ENCODE data around the gene KIRREL3.

Gene KIRREL3

GRCh38 chr11:126546191-126546590, 454.4 kb downstream of the KIRREL3 start:
- no peak overlapping the region for H3K9ac ChIP-seq (ENCODE audit: low read depth in 1 of 2, low read length in 2 of 2)
- no peak overlapping the region for H3K4me3 ChIP-seq (ENCODE audit: low read length in 2 of 2)
- peaks cover 6 to 12% of the 10 kb centered on the region in 2 donors for H3K27me3 ChIP-seq (ENCODE audit: control insufficient read depth in 2 of 2, insufficient read depth in 2 of 2, low read length in 2 of 2)
- H3K27ac ChIP-seq (ENCODE audit: low read depth in 2 of 2, low read length in 2 of 2): no peak overlapping the region
- H3K4me1 ChIP-seq (ENCODE audit: control insufficient read depth in 2 of 2, insufficient read depth in 2 of 2, low read length in 2 of 2): no peaks in the 10 kb centered on the region
- no peaks in the 10 kb centered on the region for H3K9me3 ChIP-seq (ENCODE audit: control insufficient read depth in 2 of 2, low read length in 2 of 2)
- no peaks in the 10 kb centered on the region for H3K36me3 ChIP-seq (ENCODE audit: control insufficient read depth in 2 of 2, insufficient read depth in 2 of 2, low read length in 2 of 2)

GRCh38 chr11:126545057-126545555, 455.5 kb downstream of the KIRREL3 start:
- no peak overlapping the region for H3K9ac ChIP-seq (ENCODE audit: low read depth in 1 of 2, low read length in 2 of 2)
- no peaks in the 10 kb centered on the region for H3K36me3 ChIP-seq (ENCODE audit: control insufficient read depth in 2 of 2, insufficient read depth in 2 of 2, low read length in 2 of 2)
- peaks cover 6 to 12% of the 10 kb centered on the region in 2 donors for H3K27me3 ChIP-seq (ENCODE audit: control insufficient read depth in 2 of 2, insufficient read depth in 2 of 2, low read length in 2 of 2)
- H3K9me3 ChIP-seq (ENCODE audit: control insufficient read depth in 2 of 2, low read length in 2 of 2): no peaks in the 10 kb centered on the region
- H3K4me3 ChIP-seq (ENCODE audit: low read length in 2 of 2): no peak overlapping the region
- H3K4me1 ChIP-seq (ENCODE audit: control insufficient read depth in 2 of 2, insufficient read depth in 2 of 2, low read length in 2 of 2): no peaks in the 10 kb centered on the region
- no peak overlapping the region for H3K27ac ChIP-seq (ENCODE audit: low read depth in 2 of 2, low read length in 2 of 2)

GRCh38 chr11:126544108-126545056, 456.2 kb downstream of the KIRREL3 start:
- no peak overlapping the region for H3K27ac ChIP-seq (ENCODE audit: low read depth in 2 of 2, low read length in 2 of 2)
- peaks cover 6 to 12% of the 10 kb centered on the region in 2 donors for H3K27me3 ChIP-seq (ENCODE audit: control insufficient read depth in 2 of 2, insufficient read depth in 2 of 2, low read length in 2 of 2)
- H3K9me3 ChIP-seq (ENCODE audit: control insufficient read depth in 2 of 2, low read length in 2 of 2): no peaks in the 10 kb centered on the region
- no peaks in the 10 kb centered on the region for H3K36me3 ChIP-seq (ENCODE audit: control insufficient read depth in 2 of 2, insufficient read depth in 2 of 2, low read length in 2 of 2)
- H3K4me1 ChIP-seq (ENCODE audit: control insufficient read depth in 2 of 2, insufficient read depth in 2 of 2, low read length in 2 of 2): no peaks in the 10 kb centered on the region
- no peak overlapping the region for H3K4me3 ChIP-seq (ENCODE audit: low read length in 2 of 2)
- no peak overlapping the region for H3K9ac ChIP-seq (ENCODE audit: low read depth in 1 of 2, low read length in 2 of 2)

GRCh38 chr11:126543691-126544090, 456.9 kb downstream of the KIRREL3 start:
- H3K36me3 ChIP-seq (ENCODE audit: control insufficient read depth in 2 of 2, insufficient read depth in 2 of 2, low read length in 2 of 2): no peaks in the 10 kb centered on the region

GRCh38 chr11:126542334-126543015, 458.1 kb downstream of the KIRREL3 start:
- no peaks in the 10 kb centered on the region for H3K9me3 ChIP-seq (ENCODE audit: control insufficient read depth in 2 of 2, low read length in 2 of 2)
- H3K9ac ChIP-seq (ENCODE audit: low read depth in 1 of 2, low read length in 2 of 2): no peak overlapping the region
- H3K36me3 ChIP-seq (ENCODE audit: control insufficient read depth in 2 of 2, insufficient read depth in 2 of 2, low read length in 2 of 2): no peaks in the 10 kb centered on the region
- H3K4me1 ChIP-seq (ENCODE audit: control insufficient read depth in 2 of 2, insufficient read depth in 2 of 2, low read length in 2 of 2): no peaks in the 10 kb centered on the region
- H3K27ac ChIP-seq (ENCODE audit: low read depth in 2 of 2, low read length in 2 of 2): no peak overlapping the region
- H3K4me3 ChIP-seq (ENCODE audit: low read length in 2 of 2): no peak overlapping the region
- peaks cover 7 to 9% of the 10 kb centered on the region in 2 donors for H3K27me3 ChIP-seq (ENCODE audit: control insufficient read depth in 2 of 2, insufficient read depth in 2 of 2, low read length in 2 of 2)

More at GRCh38 chr11:126543691-126544090, 456.9 kb downstream of the KIRREL3 start:
- Histone ChIP-seq H3K27ac (ENCODE audit: low read depth in 2 of 2, low read length in 2 of 2) (no peak overlapping the region), H3K9ac (ENCODE audit: low read depth in 1 of 2, low read length in 2 of 2) (no peak overlapping the region), H3K4me1 (ENCODE audit: control insufficient read depth in 2 of 2, insufficient read depth in 2 of 2, low read length in 2 of 2) (no peaks in the 10 kb centered on the region), H3K27me3 (ENCODE audit: control insufficient read depth in 2 of 2, insufficient read depth in 2 of 2, low read length in 2 of 2) (peaks cover 6 to 12% of the 10 kb centered on the region in 2 donors), H3K4me3 (ENCODE audit: low read length in 2 of 2) (no peak overlapping the region), H3K9me3 (ENCODE audit: control insufficient read depth in 2 of 2, low read length in 2 of 2) (no peaks in the 10 kb centered on the region)

GRCh38 chr11:126538071-126538470, 462.5 kb downstream of the KIRREL3 start:
- H3K4me3 ChIP-seq (ENCODE audit: low read length in 2 of 2): no peak overlapping the region
- no peaks in the 10 kb centered on the region for H3K36me3 ChIP-seq (ENCODE audit: control insufficient read depth in 2 of 2, insufficient read depth in 2 of 2, low read length in 2 of 2)
- H3K4me1 ChIP-seq (ENCODE audit: control insufficient read depth in 2 of 2, insufficient read depth in 2 of 2, low read length in 2 of 2): no peaks in the 10 kb centered on the region
- no peak overlapping the region for H3K9ac ChIP-seq (ENCODE audit: low read depth in 1 of 2, low read length in 2 of 2)
- H3K27ac ChIP-seq (ENCODE audit: low read depth in 2 of 2, low read length in 2 of 2): no peak overlapping the region
- peaks cover 0 to 3% of the 10 kb centered on the region in 2 donors for H3K27me3 ChIP-seq (ENCODE audit: control insufficient read depth in 2 of 2, insufficient read depth in 2 of 2, low read length in 2 of 2)
- no peaks in the 10 kb centered on the region for H3K9me3 ChIP-seq (ENCODE audit: control insufficient read depth in 2 of 2, low read length in 2 of 2)

GRCh38 chr11:126537492-126537891, 463.1 kb downstream of the KIRREL3 start:
- H3K9me3 ChIP-seq (ENCODE audit: control insufficient read depth in 2 of 2, low read length in 2 of 2): no peaks in the 10 kb centered on the region
- H3K9ac ChIP-seq (ENCODE audit: low read depth in 1 of 2, low read length in 2 of 2): no peak overlapping the region
- H3K4me3 ChIP-seq (ENCODE audit: low read length in 2 of 2): no peak overlapping the region
- no peak overlapping the region for H3K27ac ChIP-seq (ENCODE audit: low read depth in 2 of 2, low read length in 2 of 2)
- H3K4me1 ChIP-seq (ENCODE audit: control insufficient read depth in 2 of 2, insufficient read depth in 2 of 2, low read length in 2 of 2): no peaks in the 10 kb centered on the region
- no peaks in the 10 kb centered on the region for H3K36me3 ChIP-seq (ENCODE audit: control insufficient read depth in 2 of 2, insufficient read depth in 2 of 2, low read length in 2 of 2)
- peaks cover 0 to 3% of the 10 kb centered on the region in 2 donors for H3K27me3 ChIP-seq (ENCODE audit: control insufficient read depth in 2 of 2, insufficient read depth in 2 of 2, low read length in 2 of 2)

GRCh38 chr11:126534141-126534805, 466.3 kb downstream of the KIRREL3 start:
- no peaks in the 10 kb centered on the region for H3K36me3 ChIP-seq (ENCODE audit: control insufficient read depth in 2 of 2, insufficient read depth in 2 of 2, low read length in 2 of 2)

GRCh38 chr11:126533560-126533959, 467.0 kb downstream of the KIRREL3 start:
- Histone ChIP-seq H3K4me3 (ENCODE audit: low read length in 2 of 2) (no peak overlapping the region), H3K36me3 (ENCODE audit: control insufficient read depth in 2 of 2, insufficient read depth in 2 of 2, low read length in 2 of 2) (no peaks in the 10 kb centered on the region), H3K27ac (ENCODE audit: low read depth in 2 of 2, low read length in 2 of 2) (no peak overlapping the region), H3K9me3 (ENCODE audit: control insufficient read depth in 2 of 2, low read length in 2 of 2) (no peaks in the 10 kb centered on the region), H3K4me1 (ENCODE audit: control insufficient read depth in 2 of 2, insufficient read depth in 2 of 2, low read length in 2 of 2) (no peaks in the 10 kb centered on the region), H3K9ac (ENCODE audit: low read depth in 1 of 2, low read length in 2 of 2) (no peak overlapping the region), H3K27me3 (ENCODE audit: control insufficient read depth in 2 of 2, insufficient read depth in 2 of 2, low read length in 2 of 2) (peaks cover 0 to 3% of the 10 kb centered on the region in 2 donors)

More at GRCh38 chr11:126534141-126534805, 466.3 kb downstream of the KIRREL3 start:
- no peak overlapping the region for H3K4me3 ChIP-seq (ENCODE audit: low read length in 2 of 2)
- peaks cover 0 to 3% of the 10 kb centered on the region in 2 donors for H3K27me3 ChIP-seq (ENCODE audit: control insufficient read depth in 2 of 2, insufficient read depth in 2 of 2, low read length in 2 of 2)
- H3K4me1 ChIP-seq (ENCODE audit: control insufficient read depth in 2 of 2, insufficient read depth in 2 of 2, low read length in 2 of 2): no peaks in the 10 kb centered on the region
- H3K9ac ChIP-seq (ENCODE audit: low read depth in 1 of 2, low read length in 2 of 2): no peak overlapping the region
- H3K9me3 ChIP-seq (ENCODE audit: control insufficient read depth in 2 of 2, low read length in 2 of 2): no peaks in the 10 kb centered on the region
- H3K27ac ChIP-seq (ENCODE audit: low read depth in 2 of 2, low read length in 2 of 2): no peak overlapping the region
